ENCODE results near the gene PTPDC1.
"Not testable (repeated sequence)": the region's sequence is repeated elsewhere in the genome, so short reads cannot be mapped to it uniquely, and the experiment has no call there.

The PTPDC1 gene

DNA sequence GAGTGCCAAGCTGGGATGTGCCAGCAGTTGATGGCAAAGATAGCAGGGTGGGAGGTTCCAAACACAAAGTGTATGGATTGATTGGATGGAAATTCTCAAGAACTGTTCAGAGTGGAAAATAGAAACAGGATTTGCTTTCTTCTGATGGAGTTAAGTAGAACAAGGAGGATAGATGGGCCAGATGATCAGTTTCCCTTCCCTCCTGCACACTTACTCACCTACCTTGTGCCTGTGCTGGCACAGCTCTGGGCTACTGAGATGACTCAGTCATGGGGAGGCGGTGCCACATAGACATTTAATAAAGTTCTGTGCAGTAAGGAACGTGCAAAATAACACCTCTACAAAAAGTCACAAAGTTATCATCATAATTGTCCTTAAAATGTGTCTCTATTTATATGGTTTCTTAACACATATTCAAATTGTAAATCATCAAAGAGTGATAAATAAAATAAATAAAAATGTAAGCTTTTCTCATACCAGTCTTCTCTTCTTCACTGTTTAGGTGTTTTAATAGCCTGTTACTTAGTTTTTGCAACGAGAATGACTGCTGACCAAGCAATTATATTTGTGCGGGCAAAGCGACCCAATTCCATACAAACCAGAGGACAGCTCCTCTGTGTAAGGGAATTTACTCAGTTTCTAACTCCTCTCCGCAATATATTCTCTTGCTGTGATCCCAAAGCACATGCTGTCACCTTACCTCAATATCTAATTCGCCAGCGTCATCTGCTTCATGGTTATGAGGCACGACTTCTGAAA is 12.7 kb downstream of the PTPDC1 start:
- DNase-seq: no peak

GRCh38 chr9:94097788-94098414 is 13.6 kb downstream of the PTPDC1 start:
- no peak for DNase-seq

- DNase-seq: no peak
Measured at GRCh38 chr9:94100152-94100879, 16.1 kb downstream of the PTPDC1 start.

DNA sequence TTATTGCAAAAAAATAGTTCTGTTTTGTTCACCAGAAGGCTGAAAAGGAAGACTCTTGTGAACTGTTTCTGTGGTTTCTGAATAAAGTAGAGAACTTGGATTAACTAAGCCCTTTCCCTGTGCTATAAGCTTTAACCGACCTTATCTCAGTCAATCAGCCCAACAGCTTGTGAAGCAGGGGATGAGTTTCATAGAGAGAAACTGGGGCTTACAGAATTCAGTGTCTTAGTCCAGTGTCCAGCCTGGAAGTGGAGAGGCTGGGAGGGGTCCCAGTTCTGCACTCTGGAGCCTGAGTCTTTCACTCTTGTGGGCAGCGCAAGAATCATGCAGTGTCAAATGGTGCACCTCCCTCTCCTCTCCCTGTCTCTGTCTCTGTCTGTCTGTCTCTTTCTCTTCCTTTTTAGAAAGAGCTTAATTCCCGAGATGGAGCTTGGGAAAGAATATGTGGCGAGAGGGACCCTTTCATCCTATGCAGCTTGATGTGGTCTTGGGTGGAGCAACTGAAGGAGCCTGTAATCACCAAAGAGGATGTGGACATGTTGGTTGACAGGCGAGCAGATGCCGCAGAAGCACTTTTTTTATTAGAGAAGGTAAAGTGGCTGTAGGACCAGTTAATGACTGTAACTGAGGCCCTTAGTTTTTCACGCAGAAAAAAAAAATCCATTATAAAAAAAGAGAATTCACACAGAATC is 17.0 kb downstream of the PTPDC1 start:
- DNase-seq: no peak

- no peak for DNase-seq
Measured at GRCh38 chr9:94108584-94108983, 24.3 kb downstream of the PTPDC1 start.

DNA sequence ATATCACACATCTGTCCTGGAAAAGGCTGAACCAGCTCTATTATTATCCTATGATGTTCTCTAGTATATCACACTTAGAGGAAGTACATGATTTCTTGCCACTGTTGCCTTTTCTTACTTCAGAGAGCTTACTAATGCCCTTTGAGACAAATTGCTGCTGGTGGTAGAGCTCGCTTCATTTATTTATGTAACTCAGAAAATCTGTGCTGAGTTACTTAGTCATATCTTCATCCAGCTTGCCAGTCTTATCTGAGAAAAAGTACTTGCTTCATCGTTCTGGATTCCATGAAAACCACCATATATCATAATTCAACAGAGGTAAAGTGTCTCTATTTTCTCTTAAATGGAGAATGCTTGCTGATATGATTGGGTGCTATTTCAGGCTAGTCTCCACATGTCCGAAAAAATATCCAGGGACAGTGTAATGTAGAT is 26.6 kb downstream of the PTPDC1 start:
- no peak for DNase-seq

- DNase-seq: no peak
Measured at GRCh38 chr9:94111446-94111845, 27.2 kb downstream of the PTPDC1 start.

DNA sequence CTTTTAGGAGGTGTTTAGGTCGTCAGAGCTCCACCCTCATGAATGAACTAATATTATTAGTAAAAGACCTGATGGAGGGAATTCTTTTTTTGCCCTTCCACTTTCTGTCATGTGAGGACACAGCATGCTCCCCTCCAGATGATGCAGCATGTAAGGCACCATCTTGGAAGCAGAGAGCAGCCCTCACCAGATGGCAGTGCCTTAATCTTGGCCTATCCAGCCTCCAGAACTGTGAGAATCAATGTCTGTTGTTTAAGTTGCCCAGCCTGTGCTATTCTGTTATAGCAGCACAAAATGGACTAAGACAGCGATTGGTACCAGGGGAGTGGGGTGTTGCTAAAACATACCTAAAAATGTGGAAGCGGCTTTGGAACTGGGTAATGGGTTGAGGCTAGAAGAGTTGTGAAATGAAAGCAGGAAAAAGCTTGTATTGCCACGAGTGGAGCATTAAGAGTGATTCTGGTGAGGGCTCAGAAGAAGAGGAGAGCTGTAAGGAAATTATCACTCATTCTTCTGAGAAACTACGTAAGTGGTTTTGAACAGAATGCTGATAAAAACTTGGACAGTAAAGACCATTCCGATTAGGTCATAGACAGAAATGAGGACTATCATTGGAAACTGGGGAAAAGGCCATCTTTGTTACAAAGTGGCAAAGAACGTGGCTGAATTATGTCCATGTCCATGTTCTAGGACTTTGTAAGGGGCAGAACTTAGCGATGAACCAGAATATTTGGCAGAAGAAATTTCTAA is 28.6 kb downstream of the PTPDC1 start:
- DNase-seq: no peak

DNA sequence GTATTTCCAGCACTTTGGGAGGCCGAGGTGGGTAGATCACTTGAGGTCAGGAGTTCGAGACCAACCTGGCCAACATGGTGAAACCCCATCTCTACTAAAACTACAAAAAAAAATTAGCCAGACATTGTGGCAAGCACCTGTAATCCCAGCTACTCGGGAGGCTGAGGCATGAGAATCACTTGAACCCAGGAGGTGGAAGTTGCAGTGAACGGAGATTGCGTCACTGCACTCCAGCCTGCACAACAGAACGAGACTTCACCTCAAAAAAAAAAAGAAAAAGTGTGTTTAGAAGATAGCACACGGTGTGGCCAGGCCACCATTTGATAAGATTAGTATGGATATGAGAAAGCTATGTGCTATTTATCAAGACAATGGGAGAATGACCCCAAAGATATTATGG is 35.8 kb downstream of the PTPDC1 start:
- not testable (repeated sequence) for DNase-seq

DNA sequence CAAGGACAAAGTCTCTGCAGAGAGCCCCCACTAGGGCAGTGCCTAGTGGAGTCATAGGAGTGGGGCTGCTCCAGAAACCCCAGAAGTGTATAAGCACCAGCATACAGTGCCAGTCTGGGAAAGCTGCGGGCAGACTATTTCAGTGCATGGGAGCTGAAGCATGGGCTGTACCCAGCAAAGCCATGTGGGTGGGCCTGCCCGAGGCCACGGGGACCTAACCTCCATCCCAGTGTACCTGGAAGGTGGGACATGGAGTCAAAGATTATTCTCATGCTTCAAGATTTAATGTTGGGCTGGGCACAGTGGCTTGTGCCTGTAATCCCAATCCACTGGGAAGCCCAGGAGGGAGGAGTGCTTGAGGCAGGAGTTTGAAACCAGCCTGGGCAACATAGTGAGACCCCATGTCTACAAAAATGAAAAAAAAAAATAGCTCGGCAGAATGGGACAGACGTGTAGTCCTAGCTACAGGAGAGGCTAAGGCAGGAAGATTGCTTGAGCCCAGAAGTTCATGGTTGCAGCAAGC is 36.7 kb downstream of the PTPDC1 start:
- DNase-seq: no peak

DNA sequence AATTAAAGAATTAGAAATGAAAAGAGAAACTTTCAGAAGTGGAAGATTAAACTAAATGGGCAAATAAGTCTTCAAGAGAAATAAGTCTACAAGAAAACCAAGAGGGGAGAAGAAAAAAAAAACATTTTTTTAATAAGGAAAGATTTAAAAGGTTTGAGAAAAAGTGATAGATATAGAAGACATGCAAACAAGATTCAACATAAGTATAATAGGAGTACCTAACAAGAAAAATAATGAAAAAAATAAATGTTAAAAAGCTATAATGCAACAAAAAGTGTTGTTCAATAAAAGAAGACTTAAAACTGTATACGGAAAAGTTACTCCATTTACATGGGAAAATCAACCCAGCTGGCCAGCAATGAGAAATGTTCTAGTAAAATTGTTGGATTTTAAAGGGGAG is 42.6 kb downstream of the PTPDC1 start:
- no peak for DNase-seq

GRCh38 chr9:94127806-94128205 is 43.5 kb downstream of the PTPDC1 start:
- no peak for DNase-seq

DNA sequence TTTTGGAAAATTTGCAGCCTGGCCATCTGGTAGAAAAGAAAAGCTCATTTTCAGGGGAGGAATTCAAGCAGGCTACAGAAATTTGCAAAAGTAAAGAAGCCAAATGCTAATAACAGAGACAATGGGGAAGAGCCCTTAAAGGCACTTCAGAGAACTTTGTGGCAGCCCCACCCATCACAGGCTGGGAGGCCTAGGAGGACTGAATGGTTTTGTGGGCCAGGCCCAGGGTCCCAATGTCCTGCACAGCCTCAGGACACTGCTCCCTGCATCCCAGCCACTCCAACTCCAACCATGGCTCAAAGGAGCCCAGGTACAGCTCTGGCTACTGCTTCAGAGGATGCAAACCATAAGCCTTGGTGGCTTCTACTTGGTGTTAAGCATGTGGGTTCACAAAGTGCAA is 44.3 kb downstream of the PTPDC1 start:
- DNase-seq: no peak

DNA sequence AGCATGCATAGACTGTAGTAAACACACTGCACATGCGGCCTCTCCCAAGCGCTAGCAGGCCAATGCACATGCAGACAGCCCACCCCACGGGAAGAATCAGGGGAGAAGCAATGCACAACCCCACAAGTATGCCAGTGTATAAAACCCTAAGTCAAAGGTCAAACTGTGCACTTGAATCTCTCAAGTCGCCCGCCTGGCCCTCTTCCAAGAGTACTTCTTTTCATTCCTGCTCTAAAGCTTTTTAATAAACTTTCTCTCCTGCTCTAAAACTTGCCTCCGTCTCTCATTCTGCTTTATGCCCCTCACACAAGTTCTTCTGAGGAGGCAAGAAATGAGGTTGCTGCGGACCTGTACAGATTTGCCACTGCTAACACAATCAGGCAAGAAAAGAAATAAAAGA is 50.4 kb downstream of the PTPDC1 start:
- DNase-seq: no peak

DNA sequence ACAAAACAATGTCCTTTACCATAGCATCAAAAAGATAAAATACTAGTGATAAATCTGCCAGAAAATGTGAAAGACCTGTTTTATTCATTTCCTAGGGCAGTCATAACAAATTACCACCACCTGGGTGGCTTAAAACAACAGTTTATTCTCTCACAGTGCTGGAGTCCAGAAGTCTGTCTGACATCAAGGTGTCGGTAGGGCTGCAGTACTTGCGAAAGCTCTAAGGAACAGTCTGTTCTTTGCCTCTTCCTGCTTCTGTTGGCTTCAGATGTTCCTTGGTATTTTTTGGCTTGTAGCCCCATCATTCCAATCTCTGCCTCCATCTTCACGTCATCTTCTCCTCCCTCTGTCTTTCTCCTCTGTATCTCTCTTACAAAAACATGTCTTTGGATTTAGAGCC is 51.0 kb downstream of the PTPDC1 start:
- no peak for DNase-seq

DNA sequence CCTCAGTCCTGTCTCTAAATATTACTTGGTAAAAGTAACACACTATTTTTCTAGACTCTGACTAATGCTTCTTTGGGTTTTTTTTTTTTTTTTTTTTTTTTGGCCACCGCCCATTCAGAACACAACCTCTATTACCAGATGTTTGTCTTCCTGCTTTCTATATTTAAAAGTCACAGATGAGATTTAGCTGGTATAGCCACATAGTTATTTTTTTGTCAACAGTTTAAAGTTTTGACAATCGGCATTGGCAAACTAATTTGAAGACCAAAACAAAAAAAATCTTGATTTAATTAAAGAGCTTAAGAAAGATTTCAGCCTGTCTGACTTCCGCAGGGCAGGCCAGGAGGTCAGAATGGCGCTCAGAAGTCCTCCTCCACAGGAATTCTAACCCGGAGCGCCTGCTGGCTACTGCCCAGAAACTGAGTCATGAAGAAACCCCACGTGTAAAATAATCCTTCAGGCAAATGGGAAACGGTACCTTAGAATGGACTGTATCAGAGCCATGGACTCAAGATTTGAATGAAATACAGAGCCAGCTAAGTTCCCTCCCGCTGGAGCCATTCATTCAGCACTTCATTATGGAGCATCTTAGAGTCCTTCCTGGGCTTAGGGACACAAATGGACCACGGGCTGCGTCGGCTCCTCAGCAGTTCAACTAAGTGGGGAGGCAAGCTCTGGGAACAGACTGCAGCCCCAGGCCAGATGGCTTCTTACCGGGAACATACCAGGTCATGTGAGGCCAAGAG is 55.6 kb downstream of the PTPDC1 start:
- DNase-seq: no peak

GRCh38 chr9:94140418-94140780 is 56.1 kb downstream of the PTPDC1 start:
- DNase-seq: no peak

DNA sequence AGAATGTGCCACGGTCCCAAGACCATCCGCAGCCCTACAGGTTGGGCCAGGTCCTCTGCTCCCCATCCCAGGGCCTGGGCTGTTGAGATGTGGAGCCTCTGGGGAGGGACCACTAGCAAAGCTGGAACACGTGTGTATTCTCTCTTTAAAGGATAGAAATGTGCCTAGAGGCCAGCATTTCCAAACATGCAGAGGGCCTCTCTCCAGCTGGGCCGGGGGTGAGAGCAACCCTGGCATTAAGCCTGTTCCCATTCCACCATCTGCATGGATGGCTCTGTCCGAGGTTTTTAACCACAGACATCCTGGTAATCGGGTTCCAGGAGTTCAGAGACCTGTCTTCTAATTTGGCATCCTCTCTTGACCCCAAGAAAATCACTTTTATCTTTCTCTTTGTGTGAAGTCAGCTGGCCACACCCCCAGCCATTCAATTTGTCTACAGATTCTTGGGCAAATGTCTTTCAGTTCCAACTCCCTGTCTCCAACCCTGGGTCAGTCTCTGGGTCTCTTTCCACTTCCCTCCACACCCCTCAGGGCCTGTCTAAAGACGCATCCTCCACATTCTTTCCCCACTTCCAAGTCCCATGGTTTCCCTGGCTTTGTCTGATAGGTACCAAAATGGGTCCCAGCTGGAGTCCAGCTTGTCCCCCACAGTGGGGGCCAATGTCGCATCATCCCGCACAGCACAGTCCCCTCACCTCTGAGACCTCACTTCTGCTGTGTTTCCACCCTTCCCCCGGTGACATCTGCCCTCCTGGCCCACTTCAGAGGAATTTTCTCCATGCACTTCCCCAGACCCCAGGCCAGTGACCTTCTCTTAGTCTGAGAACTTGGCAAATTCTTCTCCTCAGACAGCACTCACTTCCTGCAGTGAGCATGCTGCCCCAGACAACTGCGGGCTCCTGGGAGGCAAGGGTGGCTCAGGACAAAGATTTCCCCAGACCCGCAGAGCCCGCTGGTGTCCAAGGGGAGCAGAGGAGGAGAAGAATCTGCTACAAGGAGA is 56.8 kb downstream of the PTPDC1 start:
- DNase-seq: no peak

DNA sequence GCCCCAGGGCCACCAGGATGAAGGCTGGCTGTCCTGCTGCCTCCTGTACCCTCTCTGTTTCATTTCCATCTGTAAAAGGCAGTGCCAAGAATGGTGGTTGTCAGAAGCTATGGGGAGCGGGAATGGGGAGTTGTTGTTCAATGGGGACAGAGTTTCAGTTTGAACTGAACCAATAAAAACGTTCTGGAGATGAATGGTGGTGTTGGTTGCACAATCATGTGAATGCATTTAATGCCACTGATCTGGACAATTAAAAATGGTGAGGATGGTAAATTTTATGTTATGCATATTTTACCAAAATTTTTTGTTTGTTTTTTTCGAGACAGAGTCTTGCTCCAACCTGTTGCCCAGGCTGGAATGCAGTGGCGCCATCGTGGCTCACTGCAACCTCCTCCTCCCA is 58.1 kb downstream of the PTPDC1 start:
- no peak for DNase-seq

DNA sequence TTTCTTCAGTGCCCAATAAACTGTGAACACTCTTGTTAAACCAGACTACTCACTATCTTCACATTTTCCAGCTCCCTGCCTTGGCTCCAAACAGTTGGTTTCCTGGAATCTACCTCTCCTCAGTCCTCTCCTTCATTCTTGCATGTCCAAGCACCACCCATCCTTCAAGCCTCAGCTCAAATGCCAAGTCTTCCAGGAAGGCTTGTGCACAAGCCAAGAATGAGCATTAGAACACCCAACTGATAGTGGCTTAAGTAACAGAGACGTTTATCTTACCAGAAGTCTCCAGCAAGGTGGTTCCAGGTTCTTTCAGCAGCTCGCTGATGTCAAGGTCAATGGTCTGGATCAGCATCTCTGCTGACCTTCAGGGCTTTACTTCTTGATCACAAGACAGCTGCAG is 60.1 kb downstream of the PTPDC1 start:
- DNase-seq: no peak

GRCh38 chr9:94145640-94146039 is 61.4 kb downstream of the PTPDC1 start:
- DNase-seq: no peak
